Measurements from ENCODE around the gene ANKRD11.

The ANKRD11 gene

DNA sequence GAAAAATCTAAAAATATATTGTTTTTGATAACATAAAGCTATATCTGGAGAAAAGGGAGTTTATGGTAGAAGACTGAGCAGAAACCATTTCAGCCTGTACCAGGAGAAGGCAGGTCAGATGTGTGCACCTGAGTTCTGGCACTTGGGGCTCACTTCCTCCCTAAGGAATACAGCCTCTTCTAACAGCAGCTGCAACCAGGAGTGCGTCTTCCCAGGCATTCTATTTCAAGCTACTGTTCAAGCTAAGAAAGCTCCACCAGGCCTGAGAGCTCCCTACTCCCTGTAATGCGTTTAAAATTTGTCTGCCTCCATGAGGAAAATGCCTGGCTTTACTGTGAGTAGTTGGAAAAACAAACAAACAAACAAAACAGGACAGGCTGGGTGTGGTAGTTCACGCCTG, 176.8 kb downstream of the ANKRD11 start:
- peaks cover 63% of the 10 kb centered on the region for H3K36me3 ChIP-seq (ENCODE audit: low read depth)
- ATAC-seq (ENCODE audit: low read depth) (no peak), DNase-seq (ENCODE audit: low spot score) (no peak)
- peaks cover 40% of the 10 kb centered on the region for H3K4me1 ChIP-seq (ENCODE audit: insufficient read depth, poor library complexity, severe bottlenecking)
- H3K9me3 ChIP-seq (ENCODE audit: severe bottlenecking): no peaks in the 10 kb centered on the region
- no peaks in the 10 kb centered on the region for H3K27me3 ChIP-seq (ENCODE audit: insufficient read depth, poor library complexity, severe bottlenecking)
- H3K4me3 ChIP-seq (ENCODE audit: severe bottlenecking): no peak overlapping the region
- H3K27ac ChIP-seq (ENCODE audit: poor library complexity, severe bottlenecking): peak overlapping the region; percentile 98
- TF ChIP-seq, protein P1, sequence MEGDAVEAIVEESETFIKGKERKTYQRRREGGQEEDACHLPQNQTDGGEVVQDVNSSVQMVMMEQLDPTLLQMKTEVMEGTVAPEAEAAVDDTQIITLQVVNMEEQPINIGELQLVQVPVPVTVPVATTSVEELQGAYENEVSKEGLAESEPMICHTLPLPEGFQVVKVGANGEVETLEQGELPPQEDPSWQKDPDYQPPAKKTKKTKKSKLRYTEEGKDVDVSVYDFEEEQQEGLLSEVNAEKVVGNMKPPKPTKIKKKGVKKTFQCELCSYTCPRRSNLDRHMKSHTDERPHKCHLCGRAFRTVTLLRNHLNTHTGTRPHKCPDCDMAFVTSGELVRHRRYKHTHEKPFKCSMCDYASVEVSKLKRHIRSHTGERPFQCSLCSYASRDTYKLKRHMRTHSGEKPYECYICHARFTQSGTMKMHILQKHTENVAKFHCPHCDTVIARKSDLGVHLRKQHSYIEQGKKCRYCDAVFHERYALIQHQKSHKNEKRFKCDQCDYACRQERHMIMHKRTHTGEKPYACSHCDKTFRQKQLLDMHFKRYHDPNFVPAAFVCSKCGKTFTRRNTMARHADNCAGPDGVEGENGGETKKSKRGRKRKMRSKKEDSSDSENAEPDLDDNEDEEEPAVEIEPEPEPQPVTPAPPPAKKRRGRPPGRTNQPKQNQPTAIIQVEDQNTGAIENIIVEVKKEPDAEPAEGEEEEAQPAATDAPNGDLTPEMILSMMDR (IDR thresholded peaks at IDR 0.05; ENCODE audit: poor library complexity, severe bottlenecking): no peak

GRCh38 chr16:89312598-89313299, 177.6 kb downstream of the ANKRD11 start:
- H3K27ac ChIP-seq (ENCODE audit: poor library complexity, severe bottlenecking): peak overlapping the region; percentile 21
- TF ChIP-seq, protein P1 (IDR thresholded peaks at IDR 0.05; ENCODE audit: poor library complexity, severe bottlenecking): no peak
- H3K27me3 ChIP-seq (ENCODE audit: insufficient read depth, poor library complexity, severe bottlenecking): no peaks in the 10 kb centered on the region
- no peak for ATAC-seq (ENCODE audit: low read depth)
- no peaks in the 10 kb centered on the region for H3K9me3 ChIP-seq (ENCODE audit: severe bottlenecking)
- H3K4me1 ChIP-seq (ENCODE audit: insufficient read depth, poor library complexity, severe bottlenecking): peaks cover 32% of the 10 kb centered on the region
- DNase-seq (ENCODE audit: low spot score): no peak
- peaks cover 70% of the 10 kb centered on the region for H3K36me3 ChIP-seq (ENCODE audit: low read depth)
- H3K4me3 ChIP-seq (ENCODE audit: severe bottlenecking): no peak overlapping the region

DNA sequence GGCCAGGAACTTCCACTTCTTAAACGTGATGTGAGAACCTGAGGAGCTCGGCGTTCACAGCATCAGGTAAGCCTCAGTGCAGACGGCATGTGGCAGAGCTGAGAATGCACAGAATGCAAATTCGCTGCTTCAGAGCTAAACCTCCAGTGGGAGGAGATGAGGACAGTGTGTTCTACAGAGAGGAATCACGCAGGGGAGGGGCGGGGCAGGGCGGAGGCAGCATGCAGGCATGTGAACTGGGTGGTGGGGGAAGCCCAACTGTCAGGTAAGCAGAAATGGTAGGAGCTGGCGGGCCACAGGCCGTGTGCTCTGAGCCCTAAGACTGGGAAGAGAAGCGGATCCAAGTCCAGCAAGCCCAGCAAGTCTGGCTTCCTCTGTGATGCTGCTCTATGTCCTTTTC, 178.2 kb downstream of the ANKRD11 start:
- Histone ChIP-seq H3K9me3 (ENCODE audit: severe bottlenecking) (no peaks in the 10 kb centered on the region), H3K36me3 (ENCODE audit: low read depth) (peaks cover 70% of the 10 kb centered on the region), H3K4me1 (ENCODE audit: insufficient read depth, poor library complexity, severe bottlenecking) (peaks cover 27% of the 10 kb centered on the region), H3K27me3 (ENCODE audit: insufficient read depth, poor library complexity, severe bottlenecking) (no peaks in the 10 kb centered on the region), H3K4me3 (ENCODE audit: severe bottlenecking) (no peak overlapping the region), H3K27ac (ENCODE audit: poor library complexity, severe bottlenecking) (peak overlapping the region; percentile 21)
- TF ChIP-seq, protein P1 (IDR thresholded peaks at IDR 0.05; ENCODE audit: poor library complexity, severe bottlenecking): no peak
- no peak for ATAC-seq (ENCODE audit: low read depth)
- DNase-seq (ENCODE audit: low spot score): no peak

GRCh38 chr16:89311636-89312035, 178.7 kb downstream of the ANKRD11 start:
- peak overlapping the region; percentile 21 for H3K27ac ChIP-seq (ENCODE audit: poor library complexity, severe bottlenecking)
- H3K36me3 ChIP-seq (ENCODE audit: low read depth): peaks cover 70% of the 10 kb centered on the region
- no peak overlapping the region for H3K4me3 ChIP-seq (ENCODE audit: severe bottlenecking)
- DNase-seq (ENCODE audit: low spot score) (no peak), ATAC-seq (ENCODE audit: low read depth) (no peak)
- no peaks in the 10 kb centered on the region for H3K27me3 ChIP-seq (ENCODE audit: insufficient read depth, poor library complexity, severe bottlenecking)
- H3K9me3 ChIP-seq (ENCODE audit: severe bottlenecking): no peaks in the 10 kb centered on the region
- peaks cover 21% of the 10 kb centered on the region for H3K4me1 ChIP-seq (ENCODE audit: insufficient read depth, poor library complexity, severe bottlenecking)
- TF ChIP-seq, protein P1 (IDR thresholded peaks at IDR 0.05; ENCODE audit: poor library complexity, severe bottlenecking): no peak

DNA sequence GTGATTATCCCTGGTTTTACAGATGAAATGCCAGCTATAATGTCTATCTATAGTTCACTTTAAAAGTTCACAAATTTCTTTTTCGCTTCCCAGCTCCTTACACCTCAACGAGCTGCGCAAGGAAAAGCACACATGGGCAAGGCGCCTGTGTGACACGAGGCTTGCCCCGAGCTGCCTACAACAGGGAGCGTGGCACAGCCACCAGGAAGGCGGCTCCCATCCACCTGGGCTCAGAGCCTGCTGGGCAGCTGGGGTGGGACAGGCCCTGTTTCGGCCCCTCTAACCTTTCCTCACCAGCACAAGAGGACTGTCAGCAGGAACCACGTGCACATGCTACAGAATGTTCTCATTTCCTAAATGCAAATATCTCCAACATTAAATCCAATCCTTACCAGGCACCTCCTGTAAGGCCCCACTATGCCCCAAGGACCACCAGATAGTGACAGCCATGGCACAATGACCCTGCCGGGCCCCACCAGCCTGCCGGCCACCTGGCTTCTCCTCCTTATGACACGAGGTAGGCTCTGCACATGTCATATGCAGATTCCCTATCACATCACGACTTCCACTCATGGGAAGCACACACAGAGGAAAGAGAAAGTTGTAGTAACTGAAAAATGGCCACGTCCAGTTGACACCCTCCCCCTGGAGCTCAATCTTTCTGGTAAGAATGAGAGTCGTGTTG, 180.8 kb downstream of the ANKRD11 start:
- peaks cover 67% of the 10 kb centered on the region for H3K36me3 ChIP-seq (ENCODE audit: low read depth)
- DNase-seq (ENCODE audit: low spot score) (no peak), ATAC-seq (ENCODE audit: low read depth) (no peak)
- H3K27me3 ChIP-seq (ENCODE audit: insufficient read depth, poor library complexity, severe bottlenecking): no peaks in the 10 kb centered on the region
- no peak overlapping the region for H3K27ac ChIP-seq (ENCODE audit: poor library complexity, severe bottlenecking)
- no peaks in the 10 kb centered on the region for H3K9me3 ChIP-seq (ENCODE audit: severe bottlenecking)
- no peak overlapping the region for H3K4me3 ChIP-seq (ENCODE audit: severe bottlenecking)
- TF ChIP-seq, protein P1 (IDR thresholded peaks at IDR 0.05; ENCODE audit: poor library complexity, severe bottlenecking): no peak
- H3K4me1 ChIP-seq (ENCODE audit: insufficient read depth, poor library complexity, severe bottlenecking): peaks cover 3% of the 10 kb centered on the region
